IMR-90 (cell line): ENCODE results near the gene SARM1. TPM values are rescaled to one million over a fixed set of nuclear protein-coding genes. Genes with fewer than 3 reads are reported as not detected.
A peak's percentile ranks its signal among the peaks of the same experiment; 100 is the strongest.

Experiments used
- ATAC-seq: fragments of 200-7000 bp; cut with Tn5 transposase; 2 replicates; pipeline ENCODE4 v1.9.1; 2020; ENCODE audit warnings: low read depth, mild to moderate bottlenecking, moderate library complexity
- BruUV-seq: library from RNA; stranded (reverse); fragments of 400-500 nt; replicated peaks from 2 replicates; lab custom pipeline; 2021; lab: Mats Ljungman, UMichigan
- CTCF ChIA-PET: fragments of 300-600 bp; formaldehyde crosslinking; extraction: SDS; loops from one replicate; lab custom pipeline; 2021; ENCODE audit warnings: antibody characterized with exemption; lab: Yijun Ruan, JAX
- POLR2A ChIA-PET: fragments of 300-600 bp; sonication (Branson Sonifier 250); formaldehyde crosslinking; loops from one replicate; lab custom pipeline; 2022; ENCODE audit warnings: antibody characterized with exemption; ENCODE audit not compliant: unreplicated experiment; lab: Charles Lee
- DNase-seq: peaks from one replicate; pipeline ENCODE4 v3.0.0; 2013
- H2AFZ ChIP-seq: replicated peaks from 2 replicates; pipeline ENCODE3; 2013; ENCODE audit warnings: low read length, mild to moderate bottlenecking; ENCODE audit not compliant: poor library complexity
- H2AK5ac ChIP-seq: 2 replicates; pipeline ENCODE4 v1.6.1; 2013; ENCODE audit warnings: low read depth, low read length, inconsistent platforms
- H2AK9ac ChIP-seq: replicated peaks from 2 replicates; pipeline ENCODE3; 2013; ENCODE audit warnings: mild to moderate bottlenecking, low read depth, low read length, moderate library complexity; ENCODE audit not compliant: poor library complexity
- H2BK120ac ChIP-seq: 2 replicates; pipeline ENCODE4 v1.6.1; 2013; ENCODE audit warnings: low read depth, low read length, inconsistent platforms
- H2BK15ac ChIP-seq: 3 replicates; pipeline ENCODE4 v1.6.1; 2013; ENCODE audit warnings: low read depth, low read length, inconsistent platforms
- H2BK20ac ChIP-seq: 2 replicates; pipeline ENCODE4 v1.6.1; 2013; ENCODE audit warnings: low read depth, mild to moderate bottlenecking, inconsistent platforms, low read length, moderate library complexity
- H2BK5ac ChIP-seq: 2 replicates; pipeline ENCODE4 v1.6.1; 2013; ENCODE audit warnings: mild to moderate bottlenecking, low read depth, low read length, inconsistent platforms; ENCODE audit not compliant: poor library complexity, severe bottlenecking
- H3K14ac ChIP-seq: replicated peaks from 2 replicates; pipeline ENCODE4 v1.6.1; 2013; ENCODE audit warnings: low read depth, low read length, inconsistent platforms
- H3K18ac ChIP-seq: 2 replicates; pipeline ENCODE4 v1.6.1; 2013; ENCODE audit warnings: low read depth, low read length, control low read depth
- H3K23ac ChIP-seq: 2 replicates; pipeline ENCODE4 v1.6.1; 2013; ENCODE audit warnings: low read depth, low read length, inconsistent platforms
- H3K27ac ChIP-seq: 2 replicates; pipeline ENCODE4 v1.5.1; 2013; ENCODE audit warnings: mild to moderate bottlenecking, control low read depth, low read length; ENCODE audit not compliant: insufficient read depth
- H3K27me3 ChIP-seq: 2 replicates; pipeline ENCODE4 v1.6.1; 2013; ENCODE audit warnings: low read length; ENCODE audit not compliant: control insufficient read depth, insufficient read depth
- H3K36me3 ChIP-seq: 2 replicates; pipeline ENCODE4 v1.6.1; 2013; ENCODE audit warnings: low read length, mixed read lengths; ENCODE audit not compliant: control insufficient read depth, insufficient read depth
- H3K4ac ChIP-seq: 2 replicates; pipeline ENCODE4 v1.6.1; 2013; ENCODE audit warnings: low read depth, low read length, inconsistent platforms
- H3K4me1 ChIP-seq: 2 replicates; pipeline ENCODE4 v1.6.1; 2013; ENCODE audit warnings: low read length, mixed read lengths; ENCODE audit not compliant: control insufficient read depth, insufficient read depth
- H3K4me2 ChIP-seq: 2 replicates; pipeline ENCODE4 v1.6.1; 2013; ENCODE audit warnings: low read depth, mild to moderate bottlenecking, control low read depth, low read length, moderate library complexity
- H3K4me3 ChIP-seq: 2 replicates; pipeline ENCODE4 v1.5.1; 2013; ENCODE audit warnings: low read depth, mild to moderate bottlenecking, control low read depth, low read length, moderate library complexity; ENCODE audit not compliant: insufficient read depth
- H3K56ac ChIP-seq: 2 replicates; pipeline ENCODE4 v1.6.1; 2013; ENCODE audit warnings: low read length, inconsistent platforms; ENCODE audit not compliant: insufficient read depth; ENCODE audit errors: extremely low read depth
- H3K79me1 ChIP-seq, 2 experiments: 2 replicates each; pipeline ENCODE4 v1.6.1; 2013; ENCODE audit warnings: low read length in 2 of 2, inconsistent platforms in 1 of 2, low read depth in 1 of 2
- H3K9ac ChIP-seq: 2 replicates; pipeline ENCODE4 v1.6.1; 2013; ENCODE audit warnings: low read depth, low read length, control low read depth
- H3K9me1 ChIP-seq: 2 replicates; pipeline ENCODE4 v1.6.1; 2013; ENCODE audit warnings: low read length, inconsistent platforms; ENCODE audit not compliant: insufficient read depth
- H3K9me3 ChIP-seq: 2 replicates; pipeline ENCODE4 v1.6.1; 2013; ENCODE audit warnings: low read length; ENCODE audit not compliant: control insufficient read depth, insufficient read depth
- H4K20me1 ChIP-seq: 2 replicates; pipeline ENCODE4 v1.6.1; 2013; ENCODE audit warnings: low read length, inconsistent platforms; ENCODE audit not compliant: insufficient read depth
- H4K5ac ChIP-seq: 2 replicates; pipeline ENCODE4 v1.6.1; 2013; ENCODE audit warnings: mild to moderate bottlenecking, low read depth, low read length, control low read depth
- H4K8ac ChIP-seq, 2 experiments: 2 replicates each; pipeline ENCODE4 v1.6.1; 2013; ENCODE audit warnings: low read depth in 2 of 2, low read length in 2 of 2, control low read depth in 1 of 2, inconsistent platforms in 1 of 2
- H4K91ac ChIP-seq: 2 replicates; pipeline ENCODE4 v1.6.1; 2013; ENCODE audit warnings: low read depth, low read length, inconsistent platforms; ENCODE audit not compliant: insufficient read depth
- BHLHE40 ChIP-seq: fragments of 150-350 bp; IDR thresholded peaks from 2 replicates; pipeline ENCODE4 v1.6.1; 2016; ENCODE audit warnings: mild to moderate bottlenecking, low read depth, low read length
- CEBPB ChIP-seq: IDR thresholded peaks from 2 replicates; pipeline ENCODE4 v1.6.1; 2012; ENCODE audit warnings: low read depth, low read length, improper control_type of control experiment
- CHD1 ChIP-seq: IDR thresholded peaks from 2 replicates; pipeline ENCODE4 v1.6.1; 2012; ENCODE audit warnings: low read depth, low read length, improper control_type of control experiment
- CTCF ChIP-seq: conservative IDR thresholded peaks from 2 replicates; pipeline ENCODE4 v1.5.1; 2012; ENCODE audit warnings: mild to moderate bottlenecking, low read depth, low read length, improper control_type of control experiment
- FOS ChIP-seq: fragments of 150-350 bp; IDR thresholded peaks from 2 replicates; pipeline ENCODE4 v1.6.1; 2016; ENCODE audit warnings: low read depth, low read length
- MAFK ChIP-seq: IDR thresholded peaks from 2 replicates; pipeline ENCODE4 v1.6.1; 2012; ENCODE audit warnings: low read depth, low read length, improper control_type of control experiment
- MAZ ChIP-seq: IDR thresholded peaks from 2 replicates; pipeline ENCODE4 v1.6.1; 2012; ENCODE audit warnings: low read depth, mild to moderate bottlenecking, low read length, improper control_type of control experiment, moderate library complexity, borderline replicate concordance
- MXI1 ChIP-seq: IDR thresholded peaks from 2 replicates; pipeline ENCODE4 v1.6.1; 2012; ENCODE audit warnings: low read depth, mild to moderate bottlenecking, low read length, moderate library complexity, borderline replicate concordance
- NFE2L2 ChIP-seq: fragments of 150-350 bp; IDR thresholded peaks from 2 replicates; pipeline ENCODE4 v1.6.1; 2016; ENCODE audit warnings: low read depth, mild to moderate bottlenecking, low read length
- POLR2A ChIP-seq: IDR thresholded peaks from 2 replicates; pipeline ENCODE4 v1.6.1; 2012; ENCODE audit warnings: mild to moderate bottlenecking, low read depth, low read length
- RAD21 ChIP-seq: IDR thresholded peaks from 2 replicates; pipeline ENCODE4 v1.6.1; 2012; ENCODE audit warnings: low read length, improper control_type of control experiment
- RCOR1 ChIP-seq: IDR thresholded peaks from 2 replicates; pipeline ENCODE4 v1.6.1; 2012; ENCODE audit warnings: mild to moderate bottlenecking, low read length, improper control_type of control experiment; ENCODE audit not compliant: insufficient replicate concordance
- RFX5 ChIP-seq: IDR thresholded peaks from 2 replicates; pipeline ENCODE4 v1.8.0; 2012; ENCODE audit warnings: low read depth, mild to moderate bottlenecking, low read length, moderate library complexity
- SMC3 ChIP-seq: fragments of 150-350 bp; IDR thresholded peaks from 2 replicates; pipeline ENCODE4 v1.6.1; 2016; ENCODE audit warnings: low read depth, mild to moderate bottlenecking, antibody characterized with exemption, low read length, moderate library complexity
- WGBS, 2 experiments: methylation state at CpG; one replicate each; pipeline versions ENCODE4 v1.1.5 to v1.1.7; 2013; ENCODE audit warnings: missing lambda C conversion rate in 2 of 2; ENCODE audit not compliant: insufficient read length in 1 of 2; ENCODE audit errors: extremely low coverage in 2 of 2; 5-methylcytosine and 5-hydroxymethylcytosine counted together
- dilution Hi-C: fragments of 300-500 bp; cut with HindIII; formaldehyde crosslinking; loops from one replicate; pipeline ENCODE4 v1.14.3; 2018; ENCODE audit warnings: low sequenced_read_pairs; ENCODE audit not compliant: unreplicated experiment
- in situ Hi-C: fragments of 300-500 bp; cut with MboI; formaldehyde crosslinking; loops from 3 replicates; pipeline ENCODE4 v1.14.3; 2019; ENCODE audit warnings: low sequenced_read_pairs, inconsistent platforms, mixed read lengths
- intact Hi-C: fragments of 100-400 bp; cut with micrococcal nuclease; formaldehyde crosslinking; loops from 2 replicates; pipeline ENCODE4 v1.10.0; 2022
- polyA plus RNA-seq, 3 experiments: library from polyadenylated mRNA; depleted of rRNA; stranded (reverse); fragments of >200 nt; gene quantifications; 2 replicates each; pipeline ENCODE4 v1.2.3, GENCODE V29; 2012; ENCODE audit warnings: low replicate concordance in 1 of 3
- total RNA-seq: library from RNA; depleted of rRNA; stranded (reverse); fragments of >200 nt; gene quantifications from 2 replicates; pipeline ENCODE4 v1.2.3, GENCODE V29; 2012
- TF ChIP-seq, protein P1 (sequence below): fragments of 150-350 bp; IDR thresholded peaks from 2 replicates; pipeline ENCODE4 v1.6.1; 2016; ENCODE audit warnings: low read depth, mild to moderate bottlenecking, low read length, moderate library complexity, borderline replicate concordance

Gene SARM1
- total and polyA plus RNA-seq, 2 of the 4 experiments (the other 2 are of a cell fraction), result 3.4 to 11.4 TPM

DNA sequence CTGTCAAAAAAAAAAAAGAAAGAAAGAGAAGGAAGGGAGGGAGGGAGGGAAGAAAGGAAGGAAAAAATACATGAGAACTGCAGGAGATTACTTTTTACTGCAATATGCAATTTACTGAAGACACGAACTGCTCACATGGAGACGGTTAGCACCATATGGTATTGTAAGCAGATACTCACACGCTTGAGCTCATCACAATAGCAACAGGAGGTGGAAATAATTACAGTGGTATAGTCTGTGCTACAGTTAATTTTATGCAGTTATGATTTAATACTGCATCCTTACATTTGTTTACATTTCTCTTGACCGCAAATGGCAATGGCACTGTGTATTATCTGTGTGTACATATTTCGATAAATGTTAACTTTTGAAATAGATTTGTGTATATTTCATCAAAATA, 55.9 kb downstream of the SARM1 start:
- in situ Hi-C loops (no loop called here), intact Hi-C loops (no loop called here), dilution Hi-C loops (no loop called here)
- no TSS peak for BruUV-seq
- WGBS, 2 experiments, result no CpG with 5 or more reads among the region's 5 CpGs
- Histone ChIP-seq H4K20me1 (no peaks in the 10 kb centered on the region), H3K27me3 (peaks cover 13% of the 10 kb centered on the region), H2AFZ (no peak overlapping the region), H4K8ac (no peak overlapping the region), H2AK5ac (no peak overlapping the region), H3K79me1 (no peaks in the 10 kb centered on the region), H3K4me2 (no peak overlapping the region; the same call in 1 of the 2 replicates), H4K5ac (no peak overlapping the region), H2BK20ac (no peak overlapping the region), H3K56ac (no peak overlapping the region), H3K18ac (no peak overlapping the region; the same call in 1 of the 2 replicates), H3K4me1 (no peaks in the 10 kb centered on the region; the same call in 1 of the 2 replicates), H3K9ac (no peak overlapping the region), H3K27ac (peak overlapping the region; percentile 64; the same call in 1 of the 2 replicates), H2AK9ac (no peak overlapping the region), H3K9me3 (no peaks in the 10 kb centered on the region), H4K91ac (no peak overlapping the region), H3K4me3 (no peak overlapping the region), H3K4ac (no peak overlapping the region), H3K36me3 (no peaks in the 10 kb centered on the region), H3K14ac (no peak overlapping the region), H3K23ac (no peak overlapping the region), H2BK5ac (no peak overlapping the region), H2BK15ac (no peak overlapping the region), H2BK120ac (no peak overlapping the region), H3K9me1 (no peaks in the 10 kb centered on the region)
- TF ChIP-seq CEBPB (no peak), MAZ (no peak), RCOR1 (no peak), NFE2L2 (no peak), MXI1 (no peak), MAFK (no peak), BHLHE40 (no peak), POLR2A (no peak), CHD1 (no peak), RFX5 (no peak), SMC3 (no peak), RAD21 (no peak), CTCF (no peak), FOS (no peak)
- TF ChIP-seq, protein P1, sequence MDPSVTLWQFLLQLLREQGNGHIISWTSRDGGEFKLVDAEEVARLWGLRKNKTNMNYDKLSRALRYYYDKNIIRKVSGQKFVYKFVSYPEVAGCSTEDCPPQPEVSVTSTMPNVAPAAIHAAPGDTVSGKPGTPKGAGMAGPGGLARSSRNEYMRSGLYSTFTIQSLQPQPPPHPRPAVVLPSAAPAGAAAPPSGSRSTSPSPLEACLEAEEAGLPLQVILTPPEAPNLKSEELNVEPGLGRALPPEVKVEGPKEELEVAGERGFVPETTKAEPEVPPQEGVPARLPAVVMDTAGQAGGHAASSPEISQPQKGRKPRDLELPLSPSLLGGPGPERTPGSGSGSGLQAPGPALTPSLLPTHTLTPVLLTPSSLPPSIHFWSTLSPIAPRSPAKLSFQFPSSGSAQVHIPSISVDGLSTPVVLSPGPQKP, result no peak
- CTCF ChIA-PET, result interaction anchor here (1.4 kb wide), 1 partner anchor 11 kb away, joined by 4 read pairs; no protein-coding TSS in a partner anchor
- DNase-seq (peak; percentile 33), ATAC-seq (peak; percentile 79)
- POLR2A ChIA-PET, result no interaction called here
